ENCODE results near the gene MRPS7.
"Not testable (repeated sequence)": the region's sequence is repeated elsewhere in the genome, so short reads cannot be mapped to it uniquely, and the experiment has no call there.

DNA sequence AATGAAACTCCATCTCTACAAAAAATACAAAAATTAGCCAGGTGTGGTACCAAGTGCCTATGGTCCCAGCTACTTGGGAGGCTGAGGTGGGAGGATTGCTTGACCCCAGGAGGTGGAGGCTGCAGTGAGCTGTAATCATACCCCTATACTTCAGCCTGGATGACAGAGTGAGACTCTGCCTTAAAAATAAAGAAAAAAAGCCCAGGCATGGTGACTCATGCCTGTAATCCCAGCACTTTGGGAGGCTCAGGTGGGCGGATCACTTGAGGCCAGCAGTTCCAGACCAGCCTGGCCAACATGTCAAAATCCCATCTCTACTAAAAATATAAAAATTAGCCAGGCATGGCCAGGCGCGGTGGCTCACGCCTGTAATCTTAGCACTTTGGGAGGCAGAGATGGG, 18.5 kb downstream of the MRPS7 start:
- TF ChIP-seq, protein P1, sequence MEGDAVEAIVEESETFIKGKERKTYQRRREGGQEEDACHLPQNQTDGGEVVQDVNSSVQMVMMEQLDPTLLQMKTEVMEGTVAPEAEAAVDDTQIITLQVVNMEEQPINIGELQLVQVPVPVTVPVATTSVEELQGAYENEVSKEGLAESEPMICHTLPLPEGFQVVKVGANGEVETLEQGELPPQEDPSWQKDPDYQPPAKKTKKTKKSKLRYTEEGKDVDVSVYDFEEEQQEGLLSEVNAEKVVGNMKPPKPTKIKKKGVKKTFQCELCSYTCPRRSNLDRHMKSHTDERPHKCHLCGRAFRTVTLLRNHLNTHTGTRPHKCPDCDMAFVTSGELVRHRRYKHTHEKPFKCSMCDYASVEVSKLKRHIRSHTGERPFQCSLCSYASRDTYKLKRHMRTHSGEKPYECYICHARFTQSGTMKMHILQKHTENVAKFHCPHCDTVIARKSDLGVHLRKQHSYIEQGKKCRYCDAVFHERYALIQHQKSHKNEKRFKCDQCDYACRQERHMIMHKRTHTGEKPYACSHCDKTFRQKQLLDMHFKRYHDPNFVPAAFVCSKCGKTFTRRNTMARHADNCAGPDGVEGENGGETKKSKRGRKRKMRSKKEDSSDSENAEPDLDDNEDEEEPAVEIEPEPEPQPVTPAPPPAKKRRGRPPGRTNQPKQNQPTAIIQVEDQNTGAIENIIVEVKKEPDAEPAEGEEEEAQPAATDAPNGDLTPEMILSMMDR (IDR thresholded peaks at IDR 0.05; ENCODE audit: control extremely low read depth in 1 of 3, insufficient read depth in 1 of 3, low read depth in 1 of 3, low read length in 3 of 3): not testable (repeated sequence)
- not testable (repeated sequence) for TF ChIP-seq USF2 (IDR thresholded peaks at IDR 0.05; ENCODE audit: low read length); BRCA1 (IDR thresholded peaks at IDR 0.05; ENCODE audit: low read depth, low read length); TCF12 (IDR thresholded peaks at IDR 0.05; ENCODE audit: low read depth, low read length); CBX8 (IDR thresholded peaks at IDR 0.05; ENCODE audit: borderline replicate concordance, low read depth, low read length); RFX5 (IDR thresholded peaks at IDR 0.05; ENCODE audit: borderline replicate concordance, low read depth, low read length); POLR2A (IDR thresholded peaks at IDR 0.05; ENCODE audit: control extremely low read depth in 1 of 2, low read depth in 2 of 2, low read length in 2 of 2); RAD21 (IDR thresholded peaks at IDR 0.05 in 1 of 2, conservative IDR thresholded peaks at IDR 0.05 in 1 of 2; ENCODE audit: low read depth in 2 of 2, low read length in 2 of 2); JUND (IDR thresholded peaks at IDR 0.05; ENCODE audit: low read length)
